Measurements from ENCODE around the gene MOG.

Gene MOG

GRCh38 chr6:29678114-29678513 lies 21.2 kb downstream of the MOG start:
- DNase-seq: no peak

GRCh38 chr6:29679962-29680361 lies 23.1 kb downstream of the MOG start:
- DNase-seq: no peak

- DNase-seq: no peak
Observed at GRCh38 chr6:29680416-29680815, 23.5 kb downstream of the MOG start.

GRCh38 chr6:29680904-29681303 lies 24.0 kb downstream of the MOG start, which contains the start of gene ZFP57:
Gene ZFP57 (minus strand): TSS chr6:29681152. CDS start chr6:29677003, 4,149 bp downstream.
- DNase-seq: no peak

- no peak for DNase-seq
Observed at GRCh38 chr6:29681811-29682210, 24.9 kb downstream of the MOG start.

GRCh38 chr6:29685718-29686326 lies 28.9 kb downstream of the MOG start:
- no peak for DNase-seq

- no peak for DNase-seq
Observed at GRCh38 chr6:29694637-29695036, 37.7 kb downstream of the MOG start.

- DNase-seq: no peak
Observed at GRCh38 chr6:29696147-29697125, 39.5 kb downstream of the MOG start.

- no peak for DNase-seq
Observed at GRCh38 chr6:29702519-29703103, 45.7 kb downstream of the MOG start.

GRCh38 chr6:29705389-29706231 lies 48.7 kb downstream of the MOG start:
- DNase-seq: no peak

GRCh38 chr6:29708432-29709179 lies 51.7 kb downstream of the MOG start:
- no peak for DNase-seq

GRCh38 chr6:29709188-29709587 lies 52.3 kb downstream of the MOG start:
- no peak for DNase-seq

GRCh38 chr6:29710281-29710941 lies 53.5 kb downstream of the MOG start:
- no peak for DNase-seq

GRCh38 chr6:29720863-29721262 lies 64.0 kb downstream of the MOG start:
- DNase-seq: no peak

Measured in NCI-H526 treated with DMSO at 0.1 percent for 48 hours (cell line).